Mucosa of descending colon (tissue), 3 donors: ENCODE data around the gene CYTH3. TPM values are rescaled to one million over a fixed set of nuclear protein-coding genes. Genes with fewer than 3 reads are reported as not detected.

ENCODE experiments used
- ATAC-seq: fragments of 200-7000 bp; cut with Tn5 transposase; one replicate; pipeline ENCODE4 v1.9.1; 2020; ENCODE audit warnings: mild to moderate bottlenecking, moderate library complexity
- DNase-seq, 3 donors: peaks; one replicate each; pipeline ENCODE4 v3.0.0-alpha.2; 2020
- H3K36me3 ChIP-seq: fragments of 200-600 bp; one replicate; pipeline ENCODE4 v1.8.0; 2021; ENCODE audit warnings: low read depth, mild to moderate bottlenecking
- H3K4me1 ChIP-seq: fragments of 200-600 bp; one replicate; pipeline ENCODE4 v1.8.0; 2021; ENCODE audit warnings: low read depth, mild to moderate bottlenecking
- H3K4me3 ChIP-seq: fragments of 200-600 bp; one replicate; pipeline ENCODE4 v1.8.0; 2021; ENCODE audit warnings: mild to moderate bottlenecking
- H3K9me3 ChIP-seq: fragments of 200-600 bp; one replicate; pipeline ENCODE4 v1.8.0; 2021; ENCODE audit warnings: mild to moderate bottlenecking
- CTCF ChIP-seq: fragments of 200-600 bp; IDR thresholded peaks from one replicate; pipeline ENCODE4 v1.8.0; 2022; ENCODE audit warnings: antibody characterized with exemption, mild to moderate bottlenecking
- intact Hi-C, 2 donors: fragments of 100-400 bp; cut with DNase I in 1 of 2; cut with micrococcal nuclease in 1 of 2; formaldehyde crosslinking; loops; one replicate each; pipeline versions ENCODE4 v1.11.0 to v1.11.1; 2022; cut with DNase I, micrococcal nuclease
- total RNA-seq, 3 donors: library from RNA; stranded (reverse); fragmentation: NEBNext Ultra II Directional in 2 of 3; extraction: Animal tissue kit (Norgen Biotek cat#: 25700) in 2 of 3; gene quantifications; one replicate each; pipeline versions ENCODE4 v1.2.1 to v1.2.4, GENCODE V29; 2021 to 2023
- donor health status: DM: no; HTN: no; CAD: no; lungs with moderate emphysema.
- donor health status: DM: no; HTN: no; CAD: no.
- donor health status: DM: no; HTN: yes; CAD: no.

The CYTH3 gene
- total RNA-seq, 3 donors from 2014 or later, result 10.4 to 23.2 (median 11.9) TPM

- Histone ChIP-seq H3K9me3 (no peaks in the 10 kb centered on the region), H3K36me3 (no peaks in the 10 kb centered on the region), H3K4me3 (no peak overlapping the region), H3K4me1 (peaks cover 6% of the 10 kb centered on the region)
- DNase-seq, result no peak
- intact Hi-C loops, result no loop called here
- TF ChIP-seq CTCF, result no peak
- no peak for ATAC-seq
Measured at GRCh38 chr7:6254866-6255265, 17.6 kb downstream of the CYTH3 start.

GRCh38 chr7:6252748-6253147, 19.7 kb downstream of the CYTH3 start:
- no peak for DNase-seq
- TF ChIP-seq CTCF, result no peak
- no peaks in the 10 kb centered on the region for H3K36me3 ChIP-seq
- no peak for ATAC-seq
- intact Hi-C loops, result no loop called here
- H3K4me3 ChIP-seq, result no peak overlapping the region
- no peaks in the 10 kb centered on the region for H3K9me3 ChIP-seq
- H3K4me1 ChIP-seq, result peaks cover 6% of the 10 kb centered on the region

- H3K4me3 ChIP-seq, result no peak overlapping the region
- H3K4me1 ChIP-seq, result peaks cover 6% of the 10 kb centered on the region
- no peak for ATAC-seq
- intact Hi-C loops, result no loop called here
- H3K36me3 ChIP-seq, result no peaks in the 10 kb centered on the region
- H3K9me3 ChIP-seq, result no peaks in the 10 kb centered on the region
- no peak for TF ChIP-seq CTCF
- no peak for DNase-seq
Measured at GRCh38 chr7:6252341-6252746, 20.1 kb downstream of the CYTH3 start.

GRCh38 chr7:6251653-6252052, 20.8 kb downstream of the CYTH3 start:
- no peaks in the 10 kb centered on the region for H3K36me3 ChIP-seq
- no peaks in the 10 kb centered on the region for H3K9me3 ChIP-seq
- intact Hi-C loops, result no loop called here
- no peak for ATAC-seq
- no peak overlapping the region for H3K4me3 ChIP-seq
- no peak for DNase-seq
- H3K4me1 ChIP-seq, result peaks cover 6% of the 10 kb centered on the region
- TF ChIP-seq CTCF, result no peak

GRCh38 chr7:6250364-6250833, 22.0 kb downstream of the CYTH3 start:
- H3K4me1 ChIP-seq, result no peaks in the 10 kb centered on the region
- no peaks in the 10 kb centered on the region for H3K36me3 ChIP-seq
- H3K9me3 ChIP-seq, result no peaks in the 10 kb centered on the region
- DNase-seq, result no peak
- ATAC-seq, result peak; percentile 25
- no peak overlapping the region for H3K4me3 ChIP-seq
- no peak for TF ChIP-seq CTCF
- intact Hi-C loops, result no loop called here

- Histone ChIP-seq H3K36me3 (no peaks in the 10 kb centered on the region), H3K4me3 (no peak overlapping the region), H3K4me1 (no peaks in the 10 kb centered on the region), H3K9me3 (no peaks in the 10 kb centered on the region)
- no peak for TF ChIP-seq CTCF
- DNase-seq (no peak), ATAC-seq (no peak)
- intact Hi-C loops, result no loop called here
Measured at GRCh38 chr7:6249043-6249442, 23.4 kb downstream of the CYTH3 start.
